Mesothelial cell of epicardium (in vitro differentiated cells): ENCODE measurements around the gene KIF16B. TPM values are rescaled to one million over a fixed set of nuclear protein-coding genes. Genes with fewer than 3 reads are reported as not detected.
"Not testable (repeated sequence)": the region's sequence is repeated elsewhere in the genome, so short reads cannot be mapped to it uniquely, and the experiment has no call there.

Source experiments
- DNase-seq, 2 experiments: peaks; one replicate each; pipeline ENCODE4 v3.0.0; 2021; ENCODE audit warnings: low spot score in 2 of 2; ENCODE audit not compliant: unreplicated experiment in 2 of 2
- H3K27ac Mint-ChIP-seq: 2 replicates; pipeline ENCODE4 v1.8.0; 2021; ENCODE audit warnings: mixed read lengths
- H3K27me3 Mint-ChIP-seq: 2 replicates; pipeline ENCODE4 v1.8.0; 2021; ENCODE audit warnings: low read depth, mixed read lengths
- H3K36me3 Mint-ChIP-seq: 2 replicates; pipeline ENCODE4 v1.8.0; 2021; ENCODE audit warnings: mixed read lengths
- H3K4me1 Mint-ChIP-seq: 2 replicates; pipeline ENCODE4 v1.8.0; 2021; ENCODE audit warnings: mixed read lengths
- H3K4me3 Mint-ChIP-seq: 2 replicates; pipeline ENCODE4 v1.8.0; 2021; ENCODE audit warnings: mild to moderate bottlenecking, moderate library complexity, mixed read lengths
- H3K9me3 Mint-ChIP-seq: 2 replicates; pipeline ENCODE4 v1.8.0; 2021; ENCODE audit warnings: mixed read lengths
- CTCF ChIP-seq: fragments of 200-600 bp; sonication (generic); IDR thresholded peaks from one replicate; pipeline ENCODE4 v1.5.0; 2021; ENCODE audit warnings: antibody characterized with exemption; ENCODE audit not compliant: unreplicated experiment
- total RNA-seq: library from RNA; stranded (reverse); gene quantifications from 3 replicates; pipeline ENCODE4 v1.2.1, GENCODE V29; 2021

Gene KIF16B
- total RNA-seq, 1 donor from 2014 or later: 12.8 TPM

- peaks cover 29% of the 10 kb centered on the region for H3K9me3 Mint-ChIP-seq
- H3K4me3 Mint-ChIP-seq: no peak overlapping the region
- DNase-seq: no peak
- peaks cover 31% of the 10 kb centered on the region for H3K36me3 Mint-ChIP-seq
- no peak overlapping the region for H3K27ac Mint-ChIP-seq
- H3K4me1 Mint-ChIP-seq: peaks cover 10% of the 10 kb centered on the region
- no peaks in the 10 kb centered on the region for H3K27me3 Mint-ChIP-seq
- no peak for TF ChIP-seq CTCF
Observed at GRCh38 chr20:16440686-16441085, 132.6 kb downstream of the KIF16B start.

- not testable (repeated sequence) for H3K27me3 Mint-ChIP-seq, H3K4me3 Mint-ChIP-seq, H3K4me1 Mint-ChIP-seq, DNase-seq, H3K27ac Mint-ChIP-seq
- peaks cover 40% of the 10 kb centered on the region for H3K36me3 Mint-ChIP-seq
- peaks cover 36% of the 10 kb centered on the region for H3K9me3 Mint-ChIP-seq
Observed at GRCh38 chr20:16439540-16439939, 133.7 kb downstream of the KIF16B start.

- H3K4me3 Mint-ChIP-seq: no peak overlapping the region
- peaks cover 42% of the 10 kb centered on the region for H3K36me3 Mint-ChIP-seq
- no peak overlapping the region for H3K27ac Mint-ChIP-seq
- peaks cover 36% of the 10 kb centered on the region for H3K9me3 Mint-ChIP-seq
- no peak for DNase-seq
- TF ChIP-seq CTCF: no peak
- no peaks in the 10 kb centered on the region for H3K27me3 Mint-ChIP-seq
- H3K4me1 Mint-ChIP-seq: peaks cover 14% of the 10 kb centered on the region
Observed at GRCh38 chr20:16438100-16438499, 135.1 kb downstream of the KIF16B start.

- no peak overlapping the region for H3K4me3 Mint-ChIP-seq
- peaks cover 42% of the 10 kb centered on the region for H3K36me3 Mint-ChIP-seq
- H3K4me1 Mint-ChIP-seq: peaks cover 19% of the 10 kb centered on the region
- peaks cover 36% of the 10 kb centered on the region for H3K9me3 Mint-ChIP-seq
- no peaks in the 10 kb centered on the region for H3K27me3 Mint-ChIP-seq
- TF ChIP-seq CTCF: no peak
- no peak overlapping the region for H3K27ac Mint-ChIP-seq
- no peak for DNase-seq
Observed at GRCh38 chr20:16437387-16437996, 135.8 kb downstream of the KIF16B start.

- Mint-ChIP-seq H3K4me3 (no peak overlapping the region), H3K27ac (peak overlapping the region; percentile 91), H3K4me1 (peaks cover 23% of the 10 kb centered on the region), H3K36me3 (peaks cover 36% of the 10 kb centered on the region), H3K27me3 (no peaks in the 10 kb centered on the region), H3K9me3 (peaks cover 25% of the 10 kb centered on the region)
- peak in 1 of 2 experiments; percentile 69 for DNase-seq
- TF ChIP-seq CTCF: peak; percentile 58
Observed at GRCh38 chr20:16434062-16434664, 139.1 kb downstream of the KIF16B start.

GRCh38 chr20:16433293-16433580 lies 140.0 kb downstream of the KIF16B start:
- Mint-ChIP-seq H3K27ac (peak overlapping the region; percentile 91), H3K36me3 (peaks cover 30% of the 10 kb centered on the region), H3K4me3 (no peak overlapping the region), H3K4me1 (peaks cover 23% of the 10 kb centered on the region), H3K27me3 (no peaks in the 10 kb centered on the region), H3K9me3 (peaks cover 19% of the 10 kb centered on the region)
- no peak for DNase-seq
- TF ChIP-seq CTCF: no peak
